GM19328 (cell line): ENCODE measurements around the gene TFPI2.
"Not testable (repeated sequence)": the region's sequence is repeated elsewhere in the genome, so short reads cannot be mapped to it uniquely, and the experiment has no call there.

Source experiments
- ATAC-seq: cut with Tn5 transposase; IDR thresholded peaks from one replicate; pipeline ENCODE4 v1.9.1; 2021; ENCODE audit warnings: mild to moderate bottlenecking, moderate library complexity; ENCODE audit not compliant: unreplicated experiment

TFPI2 gene, protein sequence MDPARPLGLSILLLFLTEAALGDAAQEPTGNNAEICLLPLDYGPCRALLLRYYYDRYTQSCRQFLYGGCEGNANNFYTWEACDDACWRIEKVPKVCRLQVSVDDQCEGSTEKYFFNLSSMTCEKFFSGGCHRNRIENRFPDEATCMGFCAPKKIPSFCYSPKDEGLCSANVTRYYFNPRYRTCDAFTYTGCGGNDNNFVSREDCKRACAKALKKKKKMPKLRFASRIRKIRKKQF

DNA sequence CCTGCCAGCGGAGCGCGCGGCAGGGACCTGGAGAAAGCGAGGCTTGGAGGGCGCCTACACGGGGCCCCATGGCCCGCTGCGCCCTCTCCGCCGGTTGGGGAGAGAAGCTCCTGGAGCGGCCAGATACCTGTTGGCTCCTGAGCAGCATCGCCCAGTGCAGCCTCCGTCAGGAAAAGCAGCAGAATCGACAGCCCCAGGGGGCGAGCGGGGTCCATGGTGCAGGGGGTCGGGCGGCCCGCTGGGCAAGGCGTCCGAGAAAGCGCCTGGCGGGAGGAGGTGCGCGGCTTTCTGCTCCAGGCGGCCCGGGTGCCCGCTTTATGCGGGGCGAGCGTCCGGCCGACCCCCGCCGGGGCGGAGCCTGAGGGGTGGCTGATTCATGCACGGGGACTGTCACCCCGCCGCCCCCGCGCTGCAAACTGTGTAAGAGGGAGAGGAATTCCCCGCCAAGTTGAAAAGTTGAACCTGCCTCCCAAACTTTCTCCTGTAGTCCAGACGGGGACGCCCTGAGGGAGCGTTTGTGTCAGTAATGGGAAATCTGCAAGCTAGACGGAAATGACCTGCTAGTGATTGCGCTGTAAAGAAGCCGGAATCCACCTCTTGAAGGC lies at the start of gene TFPI2:
Gene TFPI2, minus strand, starts transcription at position 290 of the 605 bp plus-strand sequence. Its CDS starts 75 bp downstream, at position 215.
- ATAC-seq, result no peak

DNA sequence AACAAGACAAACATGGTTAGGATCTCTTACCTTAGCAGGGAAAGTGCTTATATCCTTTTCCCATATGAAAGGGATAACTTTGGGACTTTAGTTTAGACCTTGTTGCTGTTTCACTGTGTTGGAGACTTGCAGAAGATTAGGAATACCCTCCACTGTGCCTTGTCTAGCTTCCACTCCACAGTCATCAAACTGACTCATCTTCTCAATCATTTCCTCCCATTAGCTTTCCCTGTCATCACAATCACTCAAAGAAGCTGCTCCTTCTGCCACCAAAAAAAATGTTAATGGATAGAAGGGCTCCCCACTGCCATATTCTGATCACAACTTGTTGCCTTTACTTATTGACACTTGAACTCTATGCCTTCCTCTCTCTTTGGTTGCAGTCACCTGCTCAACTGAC lies 47.7 kb upstream of the TFPI2 start:
- no peak for ATAC-seq

DNA sequence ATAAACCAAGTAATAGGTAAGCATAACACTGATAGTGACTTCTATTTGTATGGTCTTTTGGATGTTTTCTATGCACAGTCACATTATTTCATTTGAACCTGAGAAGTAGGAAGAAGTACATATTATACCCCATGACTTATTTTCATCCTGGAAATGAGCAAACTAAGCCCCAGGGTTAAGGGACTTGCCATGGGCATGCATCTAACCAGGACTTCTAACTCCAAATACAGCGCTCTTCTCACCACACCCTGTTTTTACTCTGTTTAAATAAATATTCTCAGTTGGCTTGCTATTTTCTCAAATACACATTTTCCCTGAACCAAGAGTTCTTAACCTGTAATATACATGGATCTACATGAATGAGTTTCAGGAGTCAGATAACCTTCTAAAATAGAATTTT lies 47.3 kb upstream of the TFPI2 start:
- ATAC-seq, result no peak

DNA sequence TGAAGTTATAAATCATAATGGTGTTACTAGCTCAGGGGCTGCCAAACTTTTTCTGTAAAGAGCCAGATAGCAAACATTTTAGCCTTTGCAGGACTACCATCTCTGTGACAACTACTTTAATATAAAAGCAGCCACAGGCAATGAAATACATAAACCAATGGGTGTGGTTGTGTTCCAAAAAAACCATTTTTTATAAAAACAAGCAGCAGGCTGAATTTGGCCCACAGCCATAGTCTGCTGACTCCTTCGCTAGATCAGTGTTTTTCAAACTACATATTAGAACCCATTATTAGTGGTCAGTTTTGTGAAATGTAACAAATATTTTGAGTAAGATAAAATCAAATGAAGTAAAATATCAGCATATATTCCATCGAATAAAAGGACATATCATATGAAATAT lies 44.5 kb upstream of the TFPI2 start:
- no peak for ATAC-seq

DNA sequence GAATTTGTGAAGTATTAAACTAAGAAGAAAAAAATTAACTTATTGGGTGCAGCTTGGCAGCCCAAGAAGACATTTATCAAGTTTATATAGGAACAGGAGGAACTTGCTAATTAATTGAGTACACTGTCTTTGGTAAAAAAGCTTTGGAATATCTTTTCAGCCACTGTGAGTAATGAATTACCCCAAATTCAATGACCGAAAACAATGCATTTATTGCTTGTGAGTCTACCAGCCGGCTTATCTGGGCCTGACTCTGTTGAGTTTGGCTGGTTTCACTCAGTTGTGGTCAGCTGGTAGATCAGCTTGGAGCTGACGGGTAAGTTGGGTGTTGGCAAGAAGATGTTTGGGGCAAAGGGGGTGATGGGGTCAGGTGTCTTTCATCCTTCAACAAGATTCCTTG lies 42.6 kb upstream of the TFPI2 start:
- ATAC-seq, result no peak

DNA sequence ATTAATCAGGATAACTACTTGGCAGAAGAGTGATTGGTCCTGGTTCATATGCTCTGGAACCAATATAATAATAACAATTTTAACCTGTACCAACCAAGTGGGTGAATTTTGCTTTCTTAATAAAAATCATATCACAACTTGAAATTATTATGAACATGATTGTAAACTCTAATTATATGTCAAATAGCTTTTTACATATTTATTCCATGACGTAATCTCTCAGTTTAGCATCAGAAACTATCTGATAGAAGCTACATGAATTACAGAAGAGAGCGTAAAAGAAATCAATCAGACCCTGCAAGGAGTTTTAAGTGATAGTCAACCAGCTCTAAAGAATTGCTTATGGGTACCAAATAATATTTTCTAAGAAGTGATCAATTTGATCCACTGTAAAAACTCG lies 41.1 kb upstream of the TFPI2 start:
- ATAC-seq, result no peak

DNA sequence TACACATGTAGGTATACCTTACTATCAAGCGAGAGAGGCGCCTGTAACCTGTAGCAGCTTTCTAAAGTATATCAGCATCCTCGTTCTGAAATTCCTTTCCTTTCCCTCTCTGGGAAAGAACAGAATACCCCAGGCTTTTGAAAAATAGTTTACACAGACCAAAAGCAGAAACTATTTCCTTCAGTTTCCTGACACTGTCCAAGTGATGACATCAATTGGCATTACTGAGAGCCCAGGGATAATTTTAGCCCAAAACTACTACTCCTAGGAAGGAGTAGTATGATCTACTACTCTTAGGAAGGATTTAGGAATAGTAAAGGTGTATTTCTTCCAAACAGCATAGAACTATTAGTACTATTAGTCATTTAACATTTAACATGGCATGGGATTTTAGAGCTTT lies 37.0 kb upstream of the TFPI2 start:
- no peak for ATAC-seq

DNA sequence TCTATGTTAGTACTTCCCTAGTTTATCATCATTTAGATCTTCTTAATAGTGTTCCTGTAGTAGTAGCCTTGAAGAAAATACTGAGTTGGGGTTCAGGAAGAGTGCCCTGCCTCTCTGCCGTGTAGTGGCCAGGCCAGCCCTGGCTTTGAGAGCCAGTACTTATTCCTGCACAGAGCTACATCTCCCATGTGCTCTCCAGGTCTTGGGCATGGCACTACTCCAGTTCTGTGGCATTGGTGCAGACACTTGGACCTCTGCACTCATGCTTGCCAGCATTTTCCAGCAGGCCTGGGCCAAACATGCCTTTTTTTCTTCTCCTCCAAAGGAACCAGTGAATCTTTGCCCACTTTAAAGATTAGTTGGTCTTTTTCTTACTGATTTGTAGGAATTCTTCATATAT lies 36.2 kb upstream of the TFPI2 start:
- no peak for ATAC-seq

DNA sequence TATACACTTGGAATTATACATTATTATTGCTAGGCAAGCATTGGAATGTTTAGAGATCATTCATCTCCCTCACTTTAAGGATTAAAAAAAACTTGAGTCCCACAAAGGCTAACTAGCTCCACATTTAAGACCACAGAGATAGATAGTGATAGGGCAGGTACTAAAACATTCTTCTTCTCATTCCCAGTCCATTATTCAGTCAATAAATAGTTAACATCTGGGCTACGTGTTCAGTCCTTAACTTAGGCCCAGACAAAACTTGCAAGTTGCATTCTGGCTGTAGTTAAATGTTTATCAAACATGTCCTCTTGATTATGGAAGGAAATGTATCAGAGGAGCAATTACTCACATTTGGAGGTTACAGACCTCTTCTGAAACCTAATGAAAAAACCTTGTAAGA lies 33.4 kb upstream of the TFPI2 start:
- ATAC-seq, result no peak

DNA sequence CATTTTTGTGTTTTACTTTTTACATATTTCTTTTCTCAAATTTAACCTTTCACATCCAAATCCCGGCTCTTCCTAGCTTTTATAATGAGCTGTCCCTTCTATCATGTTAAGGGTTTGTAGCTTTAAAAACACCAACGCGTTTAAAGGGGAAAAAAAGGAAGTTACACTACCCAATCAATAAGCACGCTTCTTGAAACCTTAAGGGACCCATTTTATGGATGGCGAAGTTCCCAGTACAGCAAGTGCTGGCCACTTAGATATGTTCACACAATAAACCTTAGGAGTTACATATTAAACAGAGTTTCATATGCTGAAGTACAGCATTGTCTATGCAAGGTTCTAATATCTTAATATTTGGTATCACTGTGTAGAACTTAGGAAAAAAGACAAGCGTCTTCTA lies 32.7 kb upstream of the TFPI2 start:
- no peak for ATAC-seq

DNA sequence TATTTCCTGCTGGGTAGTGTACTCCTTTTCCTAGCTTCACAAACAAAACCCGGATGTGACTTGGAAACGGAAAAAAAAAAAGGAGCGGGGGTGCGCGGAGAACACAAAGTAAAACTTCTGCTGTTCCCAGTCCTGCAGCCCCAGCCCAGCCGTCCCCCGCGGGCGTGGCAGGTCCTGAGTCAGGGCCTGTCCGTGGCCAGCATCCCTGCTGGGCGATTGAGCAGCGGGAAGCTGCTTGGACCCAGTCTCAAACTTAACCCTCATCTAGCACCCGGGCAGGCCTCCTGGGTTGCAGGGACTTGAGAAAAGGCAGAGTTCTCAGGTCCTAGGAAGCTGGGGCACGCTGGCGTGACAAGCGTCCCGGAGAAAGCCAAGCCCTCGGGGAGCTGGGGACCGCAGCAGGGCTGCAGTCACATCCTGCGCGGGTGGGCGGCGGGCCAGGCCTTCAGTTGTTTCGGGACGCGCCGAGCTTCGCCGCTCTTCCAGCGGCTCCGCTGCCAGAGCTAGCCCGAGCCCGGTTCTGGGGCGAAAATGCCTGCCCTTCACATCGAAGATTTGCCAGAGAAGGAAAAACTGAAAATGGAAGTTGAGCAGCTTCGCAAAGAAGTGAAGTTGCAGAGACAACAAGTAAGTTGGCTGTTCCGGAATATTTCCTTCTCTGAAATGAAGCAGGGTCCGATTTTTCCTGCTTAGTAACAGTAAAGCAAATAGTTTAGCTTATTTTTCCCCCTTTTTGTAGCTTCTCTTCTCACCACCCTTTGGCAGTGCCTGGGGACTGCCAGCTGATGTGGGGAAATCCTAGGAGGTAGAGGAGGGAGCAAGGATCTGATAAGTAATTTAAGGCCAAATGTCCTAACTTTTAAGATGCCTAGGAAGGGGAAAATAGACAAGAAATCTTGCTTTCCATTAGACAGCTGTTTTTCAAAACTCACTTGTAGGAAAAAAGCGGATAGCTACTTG lies 31.3 kb upstream of the TFPI2 start, which contains the start of gene GNG11:
Gene GNG11, plus strand, starts transcription at position 129 of the 960 bp plus-strand sequence. Its CDS starts 403 bp downstream, at position 532.
- ATAC-seq, result peak; percentile 90

DNA sequence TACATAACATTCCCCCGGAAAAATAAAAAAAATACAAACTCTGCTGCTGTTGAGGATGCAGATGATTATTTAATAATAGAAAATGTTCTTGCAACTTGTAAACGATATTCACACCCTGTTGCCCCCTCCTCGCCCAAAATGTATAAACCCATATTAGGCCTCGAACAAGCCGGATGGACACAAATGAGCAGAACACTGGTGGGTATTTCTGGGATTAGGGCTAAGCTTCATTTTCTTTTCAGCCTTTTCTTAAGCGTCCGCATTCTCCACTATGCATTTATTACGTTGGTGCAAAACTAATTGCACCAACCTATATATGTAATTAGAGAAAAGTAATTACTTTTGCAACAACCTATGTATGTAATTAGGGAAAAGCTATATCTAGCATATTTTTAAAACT lies 30.6 kb upstream of the TFPI2 start:
- no peak for ATAC-seq

DNA sequence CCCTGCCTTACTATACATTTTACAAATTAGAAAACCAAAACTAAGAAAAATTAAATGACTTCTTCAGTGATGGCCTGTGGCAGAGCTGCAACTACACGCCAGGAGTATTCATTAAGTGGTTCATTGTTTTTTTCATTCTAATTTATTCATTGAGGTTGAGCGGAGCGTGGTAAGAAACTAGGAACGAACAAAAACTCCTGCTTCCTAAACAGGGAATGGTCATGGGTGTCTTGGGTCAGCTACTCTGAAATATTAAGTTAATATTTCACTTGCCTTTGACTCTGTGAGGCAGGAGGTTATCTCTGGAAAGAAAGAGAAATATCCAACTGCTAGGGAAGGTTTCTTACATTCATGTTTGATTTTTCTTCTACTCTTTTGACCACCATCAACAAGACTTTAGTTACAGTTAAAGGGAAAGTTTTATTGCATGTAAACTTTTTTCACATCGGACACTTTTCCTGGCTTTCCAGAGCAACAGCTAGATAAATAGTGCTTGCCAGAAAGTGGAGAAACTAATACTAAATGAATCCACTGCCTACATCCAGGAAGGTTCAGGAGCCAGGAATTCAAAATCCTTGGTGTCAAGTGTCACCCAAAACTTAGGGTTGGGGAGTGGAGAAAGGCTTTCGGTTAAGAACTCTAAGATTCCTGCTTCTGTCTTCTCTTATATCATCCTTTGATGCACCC lies 30.1 kb upstream of the TFPI2 start:
- ATAC-seq, result no peak

DNA sequence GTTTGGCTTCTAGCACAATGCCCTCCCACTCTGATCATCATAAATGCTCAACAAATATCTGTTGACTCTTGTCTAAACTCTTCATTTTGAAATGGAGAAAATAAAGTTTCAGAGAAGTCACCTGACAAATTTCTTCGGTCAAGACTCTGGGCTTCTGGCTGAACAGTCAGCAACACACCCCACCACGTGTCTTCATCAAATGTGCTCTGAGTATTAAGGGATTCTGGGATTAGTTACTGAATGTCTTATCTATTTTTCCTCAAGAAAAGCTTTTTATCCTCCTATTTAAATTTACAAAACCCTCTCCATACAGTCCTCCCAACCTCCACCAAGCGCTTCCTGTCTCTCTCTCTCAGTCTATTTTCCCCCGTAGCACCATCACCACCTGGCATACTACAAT lies 25.8 kb upstream of the TFPI2 start:
- not testable (repeated sequence) for ATAC-seq

DNA sequence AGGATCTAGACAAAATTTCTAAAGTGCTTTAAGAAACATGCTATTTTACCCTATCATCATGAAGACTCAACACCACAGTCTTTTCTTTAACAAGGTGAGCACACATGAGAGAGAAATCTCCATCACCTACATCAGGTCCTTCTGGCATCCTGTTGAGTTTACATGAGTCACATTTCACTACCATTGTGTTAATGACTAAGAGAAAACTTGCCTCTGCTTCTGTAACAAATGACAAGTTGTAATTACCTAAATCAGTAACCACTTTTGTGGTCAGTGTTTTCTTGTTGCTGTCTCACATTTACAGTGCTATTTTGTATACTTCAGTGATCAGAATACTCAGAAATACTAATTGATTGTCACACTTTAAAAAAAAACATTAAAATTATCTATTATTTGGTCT lies 25.3 kb upstream of the TFPI2 start:
- not testable (repeated sequence) for ATAC-seq

DNA sequence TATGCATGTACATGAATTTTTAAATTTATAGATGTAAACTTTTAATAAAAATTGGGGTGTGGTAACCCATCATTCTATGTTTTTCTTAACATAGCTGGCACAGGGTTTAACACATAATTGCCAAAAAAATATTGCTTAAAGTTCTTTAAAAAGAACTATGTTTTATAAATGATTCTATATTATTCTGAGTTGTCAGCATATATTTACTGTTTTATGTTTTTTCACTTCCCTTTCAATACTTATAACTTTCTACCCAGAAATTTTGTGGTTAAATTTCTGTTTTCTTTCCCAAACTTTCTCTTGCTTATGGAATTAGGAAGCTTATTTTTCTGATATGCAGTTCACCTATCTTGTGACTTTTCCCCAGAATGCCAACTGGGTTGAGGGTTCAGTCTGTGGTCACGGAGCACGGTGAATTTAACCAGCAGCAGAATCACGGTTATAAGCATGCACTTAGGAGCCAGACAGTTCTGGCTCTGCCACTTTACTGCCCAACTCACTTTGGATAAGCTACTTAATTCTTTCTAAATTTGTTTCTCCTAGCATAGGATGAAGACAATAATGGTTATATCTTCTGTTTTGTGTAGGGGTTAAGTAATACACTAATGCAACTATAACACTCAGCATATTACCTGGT lies 24.8 kb upstream of the TFPI2 start:
- ATAC-seq, result not testable (repeated sequence)

DNA sequence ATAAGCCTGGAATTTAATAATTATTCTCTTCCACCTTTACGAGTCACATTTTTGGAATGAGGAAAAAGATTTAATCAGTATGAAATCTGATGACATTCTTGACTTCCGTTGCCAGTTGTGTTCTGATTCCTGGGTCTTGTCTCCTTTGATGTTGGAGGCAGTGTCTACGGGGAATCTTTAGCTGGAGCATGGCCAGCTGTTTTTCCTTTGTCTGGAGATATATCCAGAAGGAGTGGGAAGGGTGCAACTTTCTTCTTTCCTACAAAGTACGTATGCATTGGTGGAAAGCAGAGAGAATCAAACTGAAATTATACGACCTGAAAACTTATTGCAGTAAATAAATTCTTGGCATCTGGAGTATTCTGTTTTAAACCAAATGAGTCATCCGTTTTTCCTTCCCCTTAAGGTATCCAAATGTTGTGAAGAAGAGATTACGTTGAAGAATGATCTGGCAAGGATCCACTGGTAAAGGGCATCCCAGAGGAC lies 24.1 kb upstream of the TFPI2 start:
- no peak for ATAC-seq

DNA sequence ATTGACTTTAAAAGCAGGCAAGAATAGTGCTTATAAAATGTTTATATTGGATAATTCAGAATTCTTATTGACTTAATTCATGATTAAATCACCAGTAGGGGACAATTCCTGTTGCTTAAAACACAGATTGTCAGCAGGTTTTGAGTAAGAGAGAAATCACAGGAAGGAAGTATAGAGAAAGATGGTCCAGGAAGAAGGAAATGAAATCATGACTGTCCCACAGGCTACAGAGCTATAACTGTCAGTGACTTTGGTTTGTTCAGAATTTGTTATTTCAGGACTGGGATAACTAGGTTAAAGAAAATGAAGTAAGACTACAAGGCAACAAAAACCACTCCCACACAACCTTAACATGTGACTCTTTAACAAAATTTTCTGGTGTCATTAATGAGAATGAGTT lies 22.6 kb upstream of the TFPI2 start:
- ATAC-seq, result no peak

DNA sequence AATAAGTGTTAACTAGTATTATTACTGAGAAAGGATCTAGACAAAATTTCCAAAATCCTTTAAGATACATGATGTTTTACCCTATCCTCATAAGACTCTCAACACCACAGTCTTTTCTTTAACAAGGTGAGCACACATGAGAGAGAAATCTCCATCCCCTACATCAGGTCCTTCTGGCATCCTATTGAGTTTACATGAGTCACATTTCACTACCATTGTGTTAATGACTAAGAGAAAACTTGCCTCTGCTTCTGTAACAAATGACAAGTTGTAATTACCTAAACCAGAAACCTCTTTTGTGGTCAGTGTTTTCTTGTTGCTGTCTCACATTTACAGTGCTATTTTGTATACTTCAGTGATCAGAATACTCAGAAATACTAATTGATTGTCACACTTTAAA lies 21.1 kb upstream of the TFPI2 start:
- not testable (repeated sequence) for ATAC-seq

DNA sequence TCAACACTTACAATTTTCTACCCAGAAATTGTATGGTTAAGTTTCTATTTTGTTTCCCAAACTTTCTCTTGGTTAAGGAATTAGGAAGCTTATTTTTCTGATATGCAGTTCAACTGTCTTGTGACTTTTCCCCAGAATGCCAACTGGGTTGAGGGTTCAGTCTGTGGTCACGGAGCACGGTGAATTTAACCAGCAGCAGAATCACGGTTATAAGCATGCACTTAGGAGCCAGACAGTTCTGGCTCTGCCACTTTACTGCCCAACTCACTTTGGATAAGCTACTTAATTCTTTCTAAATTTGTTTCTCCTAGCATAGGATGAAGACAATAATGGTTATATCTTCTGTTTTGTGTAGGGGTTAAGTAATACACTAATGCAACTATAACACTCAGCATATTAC lies 20.7 kb upstream of the TFPI2 start:
- not testable (repeated sequence) for ATAC-seq
